ENCODE results near the gene SMIM35.

SMIM35 gene

DNA sequence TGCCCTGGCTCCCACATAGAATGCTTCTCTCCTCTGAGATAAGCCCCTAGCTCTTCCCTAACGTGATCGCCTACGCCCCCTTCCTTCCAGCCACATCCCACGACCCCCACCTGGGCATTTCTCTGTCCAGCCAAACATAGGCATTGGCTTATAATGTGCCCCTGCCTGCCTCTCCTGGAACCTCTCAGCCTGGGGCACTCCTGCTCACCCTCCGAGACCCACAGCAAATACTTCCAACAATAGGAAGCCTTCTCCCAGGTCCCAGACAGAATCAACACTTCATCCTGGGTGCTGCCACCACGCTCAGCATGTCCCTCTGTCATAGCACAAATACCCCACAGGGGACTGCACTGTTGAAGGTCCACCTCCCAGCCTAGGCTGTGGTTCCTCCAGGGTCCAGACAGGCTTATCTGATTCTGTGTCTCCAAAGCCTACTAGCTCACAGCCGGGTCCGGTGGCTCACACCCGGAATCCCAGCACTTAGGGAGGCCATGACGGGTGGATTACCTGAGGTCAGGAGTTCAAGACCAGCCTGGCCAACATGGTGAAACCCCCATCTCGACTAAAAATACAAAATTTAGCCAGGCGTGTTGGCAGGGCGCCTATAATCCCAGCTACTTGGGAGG, 34.1 kb downstream of the SMIM35 start:
- H3K27ac ChIP-seq (ENCODE audit: low read depth, low read length): no peak overlapping the region
- H3K9ac ChIP-seq (ENCODE audit: low read length): no peak overlapping the region
- no peaks in the 10 kb centered on the region for H3K27me3 ChIP-seq (ENCODE audit: low read length)
- H3K4me2 ChIP-seq (ENCODE audit: low read depth, low read length, poor library complexity, severe bottlenecking): no peak overlapping the region
- no peaks in the 10 kb centered on the region for H3K79me2 ChIP-seq (ENCODE audit: insufficient read depth, low read length)
- H4K20me1 ChIP-seq (ENCODE audit: low read depth, low read length): no peaks in the 10 kb centered on the region
- H3K9me3 ChIP-seq (ENCODE audit: insufficient read depth, low read length): no peaks in the 10 kb centered on the region
- H3K36me3 ChIP-seq (ENCODE audit: low read length): no peaks in the 10 kb centered on the region
- H3F3A ChIP-seq (ENCODE audit: insufficient read depth): no peaks in the 10 kb centered on the region
- no peaks in the 10 kb centered on the region for H3K9me2 ChIP-seq (replicated peaks; ENCODE audit: insufficient read depth, low read length)
- TF ChIP-seq, protein P1, sequence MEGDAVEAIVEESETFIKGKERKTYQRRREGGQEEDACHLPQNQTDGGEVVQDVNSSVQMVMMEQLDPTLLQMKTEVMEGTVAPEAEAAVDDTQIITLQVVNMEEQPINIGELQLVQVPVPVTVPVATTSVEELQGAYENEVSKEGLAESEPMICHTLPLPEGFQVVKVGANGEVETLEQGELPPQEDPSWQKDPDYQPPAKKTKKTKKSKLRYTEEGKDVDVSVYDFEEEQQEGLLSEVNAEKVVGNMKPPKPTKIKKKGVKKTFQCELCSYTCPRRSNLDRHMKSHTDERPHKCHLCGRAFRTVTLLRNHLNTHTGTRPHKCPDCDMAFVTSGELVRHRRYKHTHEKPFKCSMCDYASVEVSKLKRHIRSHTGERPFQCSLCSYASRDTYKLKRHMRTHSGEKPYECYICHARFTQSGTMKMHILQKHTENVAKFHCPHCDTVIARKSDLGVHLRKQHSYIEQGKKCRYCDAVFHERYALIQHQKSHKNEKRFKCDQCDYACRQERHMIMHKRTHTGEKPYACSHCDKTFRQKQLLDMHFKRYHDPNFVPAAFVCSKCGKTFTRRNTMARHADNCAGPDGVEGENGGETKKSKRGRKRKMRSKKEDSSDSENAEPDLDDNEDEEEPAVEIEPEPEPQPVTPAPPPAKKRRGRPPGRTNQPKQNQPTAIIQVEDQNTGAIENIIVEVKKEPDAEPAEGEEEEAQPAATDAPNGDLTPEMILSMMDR (IDR thresholded peaks at IDR 0.05; ENCODE audit: insufficient read depth, low read length, poor library complexity, severe bottlenecking): no peak
- TF ChIP-seq EZH2phosphoT487 (conservative IDR thresholded peaks at IDR 0.05; ENCODE audit: low read length): no peak
- no peak overlapping the region for H3K4me3 ChIP-seq (ENCODE audit: insufficient read depth, low read length, poor library complexity, severe bottlenecking)
- no peak overlapping the region for H2AFZ ChIP-seq (ENCODE audit: low read depth, low read length, severe bottlenecking)

- H3K4me2 ChIP-seq (ENCODE audit: low read depth, low read length, poor library complexity, severe bottlenecking): no peak overlapping the region
- no peak overlapping the region; the same call in 1 of the 2 replicates for H3K9ac ChIP-seq (ENCODE audit: low read length)
- no peak overlapping the region for H3K27ac ChIP-seq (ENCODE audit: low read depth, low read length)
- no peaks in the 10 kb centered on the region for H3K36me3 ChIP-seq (ENCODE audit: low read length)
- H3K9me3 ChIP-seq (ENCODE audit: insufficient read depth, low read length): no peaks in the 10 kb centered on the region
- H4K20me1 ChIP-seq (ENCODE audit: low read depth, low read length): no peaks in the 10 kb centered on the region
- TF ChIP-seq EZH2phosphoT487 (conservative IDR thresholded peaks at IDR 0.05; ENCODE audit: low read length): no peak
- TF ChIP-seq, protein P1 (IDR thresholded peaks at IDR 0.05; ENCODE audit: insufficient read depth, low read length, poor library complexity, severe bottlenecking): no peak
- no peaks in the 10 kb centered on the region for H3F3A ChIP-seq (ENCODE audit: insufficient read depth)
- no peaks in the 10 kb centered on the region for H3K27me3 ChIP-seq (ENCODE audit: low read length)
- no peak overlapping the region for H3K4me3 ChIP-seq (ENCODE audit: insufficient read depth, low read length, poor library complexity, severe bottlenecking)
- no peaks in the 10 kb centered on the region for H3K9me2 ChIP-seq (replicated peaks; ENCODE audit: insufficient read depth, low read length)
- no peak overlapping the region for H2AFZ ChIP-seq (ENCODE audit: low read depth, low read length, severe bottlenecking)
- H3K79me2 ChIP-seq (ENCODE audit: insufficient read depth, low read length): no peaks in the 10 kb centered on the region
These were observed 34.9 kb downstream of the SMIM35 start for GRCh38 chr11:118051611-118052461.

- no peak overlapping the region; the same call in 1 of the 2 replicates for H3K9ac ChIP-seq (ENCODE audit: low read length)
- H3K27me3 ChIP-seq (ENCODE audit: low read length): no peaks in the 10 kb centered on the region
- TF ChIP-seq EZH2phosphoT487 (conservative IDR thresholded peaks at IDR 0.05; ENCODE audit: low read length): no peak
- TF ChIP-seq, protein P1 (IDR thresholded peaks at IDR 0.05; ENCODE audit: insufficient read depth, low read length, poor library complexity, severe bottlenecking): no peak
- no peaks in the 10 kb centered on the region for H3K79me2 ChIP-seq (ENCODE audit: insufficient read depth, low read length)
- H3K4me3 ChIP-seq (ENCODE audit: insufficient read depth, low read length, poor library complexity, severe bottlenecking): no peak overlapping the region
- H3F3A ChIP-seq (ENCODE audit: insufficient read depth): no peaks in the 10 kb centered on the region
- H4K20me1 ChIP-seq (ENCODE audit: low read depth, low read length): no peaks in the 10 kb centered on the region
- no peak overlapping the region for H3K27ac ChIP-seq (ENCODE audit: low read depth, low read length)
- H3K9me2 ChIP-seq (replicated peaks; ENCODE audit: insufficient read depth, low read length): no peaks in the 10 kb centered on the region
- no peaks in the 10 kb centered on the region for H3K9me3 ChIP-seq (ENCODE audit: insufficient read depth, low read length)
- H3K4me2 ChIP-seq (ENCODE audit: low read depth, low read length, poor library complexity, severe bottlenecking): no peak overlapping the region
- no peaks in the 10 kb centered on the region for H3K36me3 ChIP-seq (ENCODE audit: low read length)
- H2AFZ ChIP-seq (ENCODE audit: low read depth, low read length, severe bottlenecking): no peak overlapping the region
These were observed 35.6 kb downstream of the SMIM35 start for GRCh38 chr11:118051136-118051610.

Data from SU-DHL-6 (cell line).